ENCODE results near the gene COL5A3. TPM values are rescaled to one million over a fixed set of nuclear protein-coding genes. Genes with fewer than 3 reads are reported as not detected.
A peak's percentile ranks its signal among the peaks of the same experiment; 100 is the strongest.

Gene COL5A3
- polyA plus RNA-seq, 3 donors = 12.9 to 62.2 (median 43.2) TPM

- H3K27ac ChIP-seq (ENCODE audit: low read depth, low read length) = no peak overlapping the region
- WGBS, 3 donors = 38 to 57% (median 46%) methylated on average over 6 of the region's 6 CpGs
Measured at GRCh38 chr19:10013834-10014618, 3.7 kb upstream of the COL5A3 start.

- 63 to 74% (median 70%) methylated on average over 10 of the region's 10 CpGs for WGBS, 3 donors
Measured at GRCh38 chr19:10013316-10013715, 3.0 kb upstream of the COL5A3 start, which contains the start of gene RDH8. TSS of gene RDH8 (plus strand) at chr19:10013483. CDS start at chr19:10013498, 15 bp downstream.

GRCh38 chr19:10011974-10012373, 1.7 kb upstream of the COL5A3 start:
- H3K27ac ChIP-seq (ENCODE audit: low read depth, low read length) = no peak overlapping the region
- 29 to 43% (median 35%) methylated on average over 7 of the region's 7 CpGs for WGBS, 3 donors

More at GRCh38 chr19:10013316-10013715, 3.0 kb upstream of the COL5A3 start, which contains the start of gene RDH8:
- H3K27ac ChIP-seq (ENCODE audit: low read depth, low read length) = no peak within 1 kb of the TSS

GRCh38 chr19:10010939-10011338, 635 bp upstream of the COL5A3 start:
- WGBS, 3 donors = 53 to 78% (median 70%) methylated on average over 9 of the region's 9 CpGs
- H3K27ac ChIP-seq (ENCODE audit: low read depth, low read length) = no peak overlapping the region

- no peak overlapping the region for H3K27ac ChIP-seq (ENCODE audit: low read depth, low read length)
- WGBS, 3 donors = 3 to 6% (median 5%) methylated on average over 22 of the region's 22 CpGs
Measured at GRCh38 chr19:10009714-10010224, 535 bp downstream of the COL5A3 start.

GRCh38 chr19:10008184-10008765, 2.0 kb downstream of the COL5A3 start:
- 27 to 43% (median 29%) methylated on average over 11 of the region's 11 CpGs for WGBS, 3 donors
- H3K27ac ChIP-seq (ENCODE audit: low read depth, low read length) = no peak overlapping the region

GRCh38 chr19:10007371-10008183, 2.7 kb downstream of the COL5A3 start:
- WGBS, 3 donors = 27 to 52% (median 33%) methylated on average over 12 to 13 of the region's 13 CpGs
- peak overlapping the region; percentile 38 for H3K27ac ChIP-seq (ENCODE audit: low read depth, low read length)

- peak overlapping the region; percentile 38 for H3K27ac ChIP-seq (ENCODE audit: low read depth, low read length)
Measured at GRCh38 chr19:10006752-10007323, 3.5 kb downstream of the COL5A3 start.

GRCh38 chr19:10006335-10006708, 4.0 kb downstream of the COL5A3 start:
- H3K27ac ChIP-seq (ENCODE audit: low read depth, low read length) = no peak overlapping the region
- 19 to 57% (median 37%) methylated on average over 7 of the region's 7 CpGs for WGBS, 3 donors

- 61 to 79% (median 74%) methylated on average over 15 to 17 of the region's 17 CpGs for WGBS, 3 donors
- no peak overlapping the region for H3K27ac ChIP-seq (ENCODE audit: low read depth, low read length)
Measured at GRCh38 chr19:10005632-10006334, 4.5 kb downstream of the COL5A3 start.

GRCh38 chr19:10004617-10005016, 5.7 kb downstream of the COL5A3 start:
- WGBS, 3 donors = 73 to 90% (median 83%) methylated on average over 9 of the region's 9 CpGs
- H3K27ac ChIP-seq (ENCODE audit: low read depth, low read length) = no peak overlapping the region

- no peak overlapping the region for H3K27ac ChIP-seq (ENCODE audit: low read depth, low read length)
- WGBS, 3 donors = 61 to 76% (median 65%) methylated on average over 6 of the region's 6 CpGs
Measured at GRCh38 chr19:10003271-10003670, 7.0 kb downstream of the COL5A3 start.

GRCh38 chr19:10001899-10002298, 8.4 kb downstream of the COL5A3 start:
- H3K27ac ChIP-seq (ENCODE audit: low read depth, low read length) = no peak overlapping the region
- 27 to 42% (median 34%) methylated on average over 6 of the region's 6 CpGs for WGBS, 3 donors

GRCh38 chr19:10000171-10000826, 10.0 kb downstream of the COL5A3 start:
- H3K27ac ChIP-seq (ENCODE audit: low read depth, low read length) = no peak overlapping the region
- WGBS, 3 donors = 10 to 18% (median 17%) methylated on average over 16 of the region's 16 CpGs

GRCh38 chr19:9996541-9996940, 13.8 kb downstream of the COL5A3 start:
- no peak overlapping the region for H3K27ac ChIP-seq (ENCODE audit: low read depth, low read length)
- WGBS, 3 donors = 58 to 65% (median 62%) methylated on average over 5 of the region's 5 CpGs

GRCh38 chr19:9995999-9996398, 14.3 kb downstream of the COL5A3 start:
- WGBS, 3 donors = 58 to 74% (median 74%) methylated on average over 7 of the region's 7 CpGs
- H3K27ac ChIP-seq (ENCODE audit: low read depth, low read length) = no peak overlapping the region

- no peak overlapping the region for H3K27ac ChIP-seq (ENCODE audit: low read depth, low read length)
- 72 to 75% (median 73%) methylated on average over 8 of the region's 8 CpGs for WGBS, 3 donors
Measured at GRCh38 chr19:9995084-9995483, 15.2 kb downstream of the COL5A3 start.

Data from adipose tissue (tissue), 3 donors.